NCI-H526 treated with DMSO at 0.1 percent for 48 hours (cell line): Measurements from ENCODE around the gene CDKN3.
A peak's percentile ranks its signal among the peaks of the same experiment; 100 is the strongest.
"Not testable (repeated sequence)": the region's sequence is repeated elsewhere in the genome, so short reads cannot be mapped to it uniquely, and the experiment has no call there.

Experiments
- DNase-seq: peaks from one replicate; lab custom pipeline; 2025; lab: John Stamatoyannopoulos, UW

Gene CDKN3

DNA sequence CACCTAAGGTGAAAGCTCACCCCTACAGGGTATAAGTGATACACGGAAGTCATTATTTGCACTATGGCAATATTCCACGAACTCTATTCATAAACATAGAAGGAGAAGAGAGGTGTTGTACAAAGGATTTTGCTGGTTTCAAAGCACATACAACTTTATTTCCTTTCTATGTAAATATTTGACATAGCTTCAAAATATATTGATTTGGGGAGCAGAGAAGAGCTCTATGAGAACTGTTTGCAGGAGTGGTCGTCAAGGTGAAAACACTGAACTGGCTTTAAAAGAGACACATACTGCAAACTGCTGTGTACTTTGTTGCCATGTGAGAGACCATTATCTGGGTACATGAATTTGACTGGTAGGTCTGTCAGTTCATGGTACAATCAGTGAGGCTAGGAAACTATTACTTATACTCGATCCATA, 27.7 kb downstream of the CDKN3 start:
- DNase-seq = no peak

DNA sequence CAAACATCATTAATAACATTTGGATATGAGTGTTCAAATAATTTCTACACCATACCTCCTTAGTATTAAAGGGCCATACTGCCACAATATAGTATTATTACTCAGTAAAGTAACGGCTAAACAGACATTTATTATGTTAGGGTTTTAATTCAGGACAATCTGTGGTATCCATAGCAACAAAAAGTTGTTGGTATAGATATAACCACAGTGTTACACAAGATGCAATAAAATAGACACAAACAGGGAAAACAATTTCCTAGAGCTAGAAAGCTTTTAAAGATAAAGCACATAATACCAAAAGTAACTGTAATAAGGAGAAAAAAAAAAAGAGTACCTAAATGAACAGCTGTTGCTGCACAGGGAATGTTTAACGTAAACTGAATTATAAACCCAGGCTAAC, 28.3 kb downstream of the CDKN3 start:
- DNase-seq = no peak

- no peak for DNase-seq
These were observed 28.9 kb downstream of the CDKN3 start for GRCh38 chr14:54425537-54426274.

- DNase-seq = no peak
These were observed 31.1 kb downstream of the CDKN3 start for GRCh38 chr14:54427871-54428270.

DNA sequence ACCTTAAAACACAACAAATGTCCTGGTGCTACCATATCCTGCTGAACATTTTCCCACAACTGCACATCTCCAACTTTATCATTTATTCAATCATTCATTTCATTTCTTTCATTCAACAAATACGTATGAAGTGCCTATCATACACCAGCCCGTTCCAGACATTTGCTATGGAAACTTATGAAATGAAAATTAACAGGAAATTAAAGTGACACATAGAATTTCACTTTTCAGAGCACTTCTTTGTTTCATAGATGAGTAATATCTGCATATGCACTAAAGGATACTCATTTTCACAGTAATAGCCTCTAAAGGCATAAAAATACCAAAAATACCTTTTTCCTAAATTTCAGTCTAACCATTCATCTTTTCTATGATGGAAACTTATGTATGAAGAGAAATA, 31.7 kb downstream of the CDKN3 start:
- DNase-seq = no peak

DNA sequence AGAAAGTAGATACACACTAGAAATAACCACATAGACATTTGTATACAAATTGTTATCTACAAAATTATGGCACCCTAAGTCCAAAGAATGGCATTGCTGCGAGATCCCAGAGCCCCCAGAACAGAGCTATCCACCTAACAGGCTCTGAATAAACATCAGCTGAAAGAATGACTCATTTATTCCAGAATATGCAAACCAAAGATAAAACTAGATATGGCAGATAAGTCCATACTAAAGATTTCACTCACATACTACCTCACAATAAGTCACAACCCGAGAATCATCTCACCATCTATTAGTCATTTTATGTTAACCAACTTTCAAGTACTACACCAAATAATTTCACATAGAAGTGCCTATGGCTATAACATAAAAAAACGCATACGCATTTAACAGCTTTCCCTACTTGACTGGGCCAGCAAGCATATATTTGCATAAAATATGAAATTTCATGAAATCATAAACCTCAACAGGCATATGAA, 38.7 kb downstream of the CDKN3 start:
- peak; percentile 97 for DNase-seq

DNA sequence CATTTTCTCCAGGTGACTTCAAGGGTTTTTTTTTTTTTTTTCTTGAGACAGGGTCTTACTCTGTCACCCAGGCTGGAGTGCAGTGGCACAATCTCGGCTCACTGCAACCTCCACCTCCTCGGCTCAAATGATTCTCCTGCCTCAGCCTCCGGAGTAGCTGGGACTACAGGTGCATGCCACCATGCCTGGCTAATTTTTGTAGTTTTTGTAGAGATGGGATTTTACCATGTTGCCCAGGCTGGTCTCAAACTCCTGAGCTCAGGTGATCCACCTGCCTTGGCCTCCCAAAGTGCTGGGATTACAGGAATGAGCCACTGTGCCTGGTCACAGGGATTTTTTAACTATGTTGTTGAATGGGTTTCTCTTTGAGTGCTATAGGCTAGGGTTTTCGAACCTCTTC, 41.1 kb downstream of the CDKN3 start:
- not testable (repeated sequence) for DNase-seq

DNA sequence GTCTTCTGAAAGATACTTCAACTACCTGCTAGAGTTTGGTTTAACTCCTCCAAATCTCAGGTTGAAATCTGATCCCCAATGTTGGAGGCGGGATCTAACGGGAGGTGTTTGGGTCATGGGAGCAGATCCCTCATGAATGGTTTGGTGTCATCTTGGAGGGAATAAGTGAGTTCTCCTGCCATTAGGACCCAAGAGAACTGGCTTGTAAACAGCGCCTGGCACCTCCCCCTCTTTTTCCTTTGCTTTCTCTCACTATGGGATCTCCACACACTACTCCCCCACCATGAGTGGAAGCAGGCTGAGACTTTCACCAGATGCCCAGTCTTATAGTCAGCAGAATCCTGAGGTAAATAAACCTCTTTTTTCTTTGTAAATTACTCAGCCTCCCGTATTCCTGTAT, 41.9 kb downstream of the CDKN3 start:
- DNase-seq = no peak

DNA sequence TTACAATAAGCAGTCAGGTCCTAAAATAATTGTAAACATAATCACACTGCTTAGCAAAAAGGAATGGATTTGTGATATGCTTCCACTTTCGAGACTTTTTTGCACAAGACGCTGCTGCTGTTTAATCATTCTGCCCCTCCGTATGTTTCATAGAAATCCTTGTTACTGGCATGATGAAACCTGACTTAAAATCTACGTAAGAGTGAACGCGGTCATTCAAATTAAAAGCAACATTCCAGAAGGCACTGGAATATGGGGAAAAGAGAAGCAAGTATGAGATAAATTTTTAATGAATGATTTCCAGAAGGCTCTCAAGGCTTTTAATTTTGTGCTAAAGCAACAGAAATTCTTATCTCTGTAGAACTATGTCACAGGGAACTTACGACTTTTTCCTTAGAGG, 43.2 kb downstream of the CDKN3 start:
- peak; percentile 4 for DNase-seq

DNA sequence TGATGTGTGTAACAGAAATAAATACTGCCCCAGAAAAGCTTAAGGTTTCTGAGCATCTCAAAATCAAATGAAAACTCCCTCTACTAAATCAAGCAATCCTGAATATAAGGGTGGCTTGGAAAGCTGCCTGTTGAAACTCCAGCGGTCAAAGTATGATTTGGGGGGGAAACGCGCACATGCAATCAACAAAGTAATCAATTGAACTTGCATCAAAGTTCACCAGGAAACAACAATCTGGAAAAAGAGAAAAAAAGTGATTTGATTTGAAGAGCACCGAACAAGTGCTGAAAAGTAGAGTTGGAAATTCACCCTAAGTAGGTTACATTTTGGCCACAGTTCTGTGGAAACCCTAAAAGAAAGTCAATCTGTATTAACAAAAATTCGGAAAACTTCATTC, 43.7 kb downstream of the CDKN3 start:
- DNase-seq = peak; percentile 47

GRCh38 chr14:54440873-54441868, 44.4 kb downstream of the CDKN3 start, which contains the start of gene CNIH1:
CNIH1 (minus strand) TSS chr14:54441374; CDS start chr14:54441327, 47 bp downstream.
- DNase-seq = peak; percentile 88

- not testable (repeated sequence) for DNase-seq
These were observed 46.2 kb downstream of the CDKN3 start for GRCh38 chr14:54442961-54443360.

DNA sequence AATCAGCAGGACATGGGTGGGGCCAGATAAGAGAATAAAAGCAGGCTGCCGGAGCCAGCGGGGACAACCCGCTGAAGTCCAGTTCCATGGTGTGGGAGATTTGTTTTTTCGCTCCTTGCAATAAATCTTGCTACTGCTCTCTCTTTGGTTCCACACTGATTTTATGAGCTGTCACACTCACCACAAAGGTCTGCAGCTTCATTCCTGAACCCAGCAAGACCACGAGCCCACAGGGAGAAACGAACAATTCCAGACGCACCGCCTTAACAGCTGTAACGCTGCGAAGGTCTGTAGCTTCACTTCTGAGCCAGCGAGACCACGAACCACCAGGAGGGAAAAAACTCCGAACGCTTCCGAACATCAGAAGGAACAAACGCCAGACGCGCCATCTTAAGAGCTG, 47.2 kb downstream of the CDKN3 start:
- DNase-seq = no peak

- DNase-seq = no peak
These were observed 47.9 kb downstream of the CDKN3 start for GRCh38 chr14:54444681-54445080.

DNA sequence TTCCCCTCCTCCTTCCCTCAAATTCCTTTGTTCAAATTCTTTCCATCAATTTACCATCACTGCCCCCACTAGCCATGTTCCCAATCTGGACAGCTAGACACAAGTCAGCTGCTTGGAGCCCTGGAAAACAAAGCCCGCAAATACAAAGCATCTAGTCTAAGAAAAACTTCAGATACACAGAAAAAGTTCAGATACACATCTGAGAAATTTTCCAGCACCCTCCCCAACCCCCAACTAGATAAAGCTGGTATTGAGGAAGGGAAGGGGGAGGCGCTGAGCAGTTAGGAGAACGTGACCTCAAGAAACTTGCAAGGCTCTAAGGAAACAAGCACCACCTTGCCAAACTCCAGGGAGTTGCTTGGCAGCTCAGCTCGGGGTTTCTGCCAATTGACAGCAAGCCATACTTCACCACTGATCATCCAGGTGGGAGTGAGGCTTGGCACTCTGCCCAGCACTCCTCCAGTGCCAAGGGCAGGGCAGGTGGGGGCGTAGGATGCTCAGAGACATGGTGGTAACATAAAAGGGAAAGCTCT, 49.4 kb downstream of the CDKN3 start:
- no peak for DNase-seq

GRCh38 chr14:54447231-54447692, 50.5 kb downstream of the CDKN3 start:
- no peak for DNase-seq

DNA sequence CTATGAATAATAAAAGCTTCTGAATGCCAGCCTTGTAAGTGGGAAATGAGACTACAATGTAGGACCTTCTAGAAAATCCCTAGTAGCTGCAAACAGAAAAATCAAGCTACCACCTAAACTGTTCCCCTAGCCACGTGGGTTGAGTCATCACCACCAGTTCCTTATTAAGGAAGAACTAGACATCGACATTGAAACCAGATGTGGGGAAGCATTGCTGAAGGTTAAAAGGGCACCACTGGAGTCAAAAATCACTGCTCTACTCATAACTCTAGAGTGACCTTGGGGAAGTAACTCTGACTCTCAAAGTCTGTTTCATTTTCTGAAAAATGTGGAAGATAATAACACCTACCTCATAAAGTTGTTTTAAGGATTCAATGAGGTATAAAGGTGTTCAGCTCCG, 53.7 kb downstream of the CDKN3 start:
- no peak for DNase-seq

- no peak for DNase-seq
These were observed 54.4 kb downstream of the CDKN3 start for GRCh38 chr14:54451121-54451601.

DNA sequence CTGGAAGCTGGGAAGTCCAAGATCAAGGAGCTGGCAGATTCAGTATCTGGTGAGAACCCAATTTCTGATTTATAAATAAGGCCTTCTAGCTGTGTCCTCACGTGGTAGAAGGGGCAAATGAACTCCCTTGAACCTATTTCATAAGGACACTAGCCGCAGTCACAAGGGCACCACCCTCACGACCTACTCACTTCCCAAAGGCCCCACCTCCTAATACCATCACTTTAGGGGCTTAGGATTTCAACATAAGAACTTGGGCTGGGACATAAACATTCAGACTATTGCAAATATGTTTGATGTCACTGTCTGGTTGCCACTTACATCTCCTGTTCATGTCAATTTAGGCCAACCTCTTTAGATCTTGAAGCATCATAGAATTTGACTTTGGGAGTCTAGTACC, 55.2 kb downstream of the CDKN3 start:
- DNase-seq = no peak

DNA sequence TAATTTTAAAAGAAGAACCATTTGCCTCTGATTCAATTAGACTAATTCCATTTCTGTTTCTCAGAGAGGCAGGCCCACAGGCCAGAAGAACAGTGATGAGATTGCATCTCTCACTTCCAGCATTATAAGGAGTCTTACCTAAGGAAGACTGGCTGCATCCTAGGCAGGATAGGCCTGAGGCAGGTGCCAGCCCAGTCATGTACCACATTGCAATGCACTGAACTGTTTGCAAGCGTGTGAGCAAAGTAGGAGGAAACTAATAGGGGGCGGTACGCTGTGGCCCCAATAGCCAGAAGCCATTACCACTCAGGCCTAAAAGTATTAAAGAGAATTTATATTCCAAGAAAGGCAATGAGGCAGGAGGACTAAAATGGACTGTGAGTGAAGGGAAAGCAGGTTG, 56.4 kb downstream of the CDKN3 start:
- DNase-seq = no peak

DNA sequence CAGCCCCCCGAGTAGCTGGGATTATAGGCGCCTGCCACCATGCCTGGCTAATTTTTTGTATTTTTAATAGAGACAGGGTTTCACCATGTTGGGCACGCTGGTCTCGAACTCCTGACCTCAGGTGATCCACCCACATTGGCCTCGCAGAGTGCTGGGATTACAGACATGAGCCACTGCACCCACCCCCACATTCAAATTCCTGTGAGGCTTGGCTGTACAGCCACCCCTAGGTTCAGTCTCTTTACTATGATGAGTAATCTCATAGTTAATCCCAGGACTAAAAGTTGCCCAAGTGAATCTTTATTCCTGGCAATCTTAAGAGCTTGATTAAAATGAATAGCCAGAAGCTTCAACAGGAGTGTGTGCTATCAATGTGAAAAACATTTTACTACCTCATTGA, 57.2 kb downstream of the CDKN3 start:
- DNase-seq = not testable (repeated sequence)

GRCh38 chr14:54455363-54455762, 58.6 kb downstream of the CDKN3 start:
- DNase-seq = no peak
